H1 (cell line): ENCODE results near the gene EPHA6. TPM values are rescaled to one million over a fixed set of nuclear protein-coding genes. Genes with fewer than 3 reads are reported as not detected.

Experiments used
- CTCF ChIA-PET: fragments of 300-600 bp; sonication (Branson Sonifier 250); formaldehyde crosslinking; loops from one replicate; lab custom pipeline; 2021; ENCODE audit not compliant: partially characterized antibody; lab: Charles Lee
- POLR2A ChIA-PET: fragments of 300-600 bp; sonication (Branson Sonifier 250); formaldehyde crosslinking; loops from one replicate; lab custom pipeline; 2021; ENCODE audit warnings: inconsistent platforms; ENCODE audit not compliant: partially characterized antibody; lab: Charles Lee
- DNase-seq, 2 experiments: peaks; one replicate each; pipeline versions ENCODE4 v3.0.0 to v3.0.0-alpha.2; 2010 to 2022; ENCODE audit warnings: low spot score in 2 of 2, low read depth in 1 of 2, mixed read lengths in 1 of 2
- FAIRE-seq: peaks from 2 replicates; lab custom pipeline; 2011; peaks lifted over from hg19 to GRCh38; lab: Jason Lieb, UNC
- H2AFZ ChIP-seq: 2 replicates; pipeline ENCODE4 v1.8.1; 2012; ENCODE audit warnings: low read length, inconsistent platforms
- H2AK5ac ChIP-seq: 2 replicates; pipeline ENCODE4 v1.6.1; 2013; ENCODE audit warnings: low read depth, low read length
- H2BK120ac ChIP-seq: replicated peaks from 2 replicates; pipeline ENCODE3; 2013; ENCODE audit warnings: low read depth, low read length, inconsistent platforms
- H2BK12ac ChIP-seq: 2 replicates; pipeline ENCODE4 v1.6.1; 2013; ENCODE audit warnings: low read depth, low read length
- H2BK15ac ChIP-seq: 2 replicates; pipeline ENCODE4 v1.6.1; 2013; ENCODE audit warnings: low read length
- H2BK20ac ChIP-seq: 2 replicates; pipeline ENCODE4 v1.6.1; 2013; ENCODE audit warnings: low read length
- H2BK5ac ChIP-seq: 2 replicates; pipeline ENCODE4 v1.6.1; 2013; ENCODE audit warnings: low read depth, low read length
- H3K14ac ChIP-seq: 2 replicates; pipeline ENCODE4 v1.6.1; 2013; ENCODE audit warnings: inconsistent platforms; ENCODE audit not compliant: insufficient read length
- H3K18ac ChIP-seq: 2 replicates; pipeline ENCODE4 v1.6.1; 2013; ENCODE audit warnings: low read length; ENCODE audit errors: extremely low read depth
- H3K23ac ChIP-seq: 2 replicates; pipeline ENCODE4 v1.6.1; 2013; ENCODE audit warnings: inconsistent platforms; ENCODE audit not compliant: insufficient read length
- H3K23me2 ChIP-seq: 2 replicates; pipeline ENCODE4 v1.6.1; 2013; ENCODE audit warnings: low read depth, low read length
- H3K27ac ChIP-seq: 2 replicates; pipeline ENCODE4 v1.6.1; 2011; ENCODE audit warnings: low read depth, low read length, inconsistent platforms
- H3K27me3 ChIP-seq, 4 experiments: replicated peaks in 1 of 4; 1 replicate in 1 of 4; 2 replicates in 3 of 4; pipeline versions ENCODE4 v1.6.1 to v1.8.1; 2011 to 2013; ENCODE audit warnings: low read length in 3 of 4, mild to moderate bottlenecking in 3 of 4, inconsistent platforms in 2 of 4, mixed read lengths in 2 of 4, moderate library complexity in 1 of 4; ENCODE audit not compliant: control insufficient read depth in 3 of 4, insufficient read depth in 3 of 4; ENCODE audit errors: extremely low read depth in 1 of 4
- H3K36me3 ChIP-seq, 4 experiments: 2 replicates each; pipeline versions ENCODE4 v1.6.1 to v1.8.1; 2011 to 2013; ENCODE audit warnings: mild to moderate bottlenecking in 4 of 4, low read length in 3 of 4, moderate library complexity in 2 of 4, control low read depth in 1 of 4, inconsistent platforms in 1 of 4; ENCODE audit not compliant: insufficient read depth in 4 of 4, control insufficient read depth in 2 of 4
- H3K4ac ChIP-seq: replicated peaks from 2 replicates; pipeline ENCODE3; 2013; ENCODE audit warnings: low read length, low read depth, mixed read lengths, inconsistent platforms; ENCODE audit not compliant: insufficient read length
- H3K4me1 ChIP-seq, 4 experiments: replicated peaks in 1 of 4; 1 replicate in 1 of 4; 2 replicates in 3 of 4; pipeline versions ENCODE4 v1.6.1 to v1.8.1; 2011 to 2013; ENCODE audit warnings: low read length in 3 of 4, inconsistent platforms in 2 of 4, mixed read lengths in 1 of 4; ENCODE audit not compliant: insufficient read depth in 4 of 4, control insufficient read depth in 3 of 4
- H3K4me2 ChIP-seq, 2 experiments: 2 replicates each; pipeline versions ENCODE4 v1.6.1 to v1.8.1; 2011 to 2013; ENCODE audit warnings: low read depth in 2 of 2, low read length in 2 of 2, control low read depth in 1 of 2, inconsistent platforms in 1 of 2, mild to moderate bottlenecking in 1 of 2; ENCODE audit not compliant: insufficient read depth in 1 of 2
- H3K4me3 ChIP-seq, 4 experiments: fragments of 200-600, 300-600 bp in 1 of 4; sonication (generic), shearing (Covaris generic), sonication (Bioruptor Twin) in 1 of 4; 2 replicates each; pipeline versions ENCODE4 v1.5.1 to v1.8.1; 2011 to 2016; ENCODE audit warnings: low read length in 4 of 4, low read depth in 3 of 4, control low read depth in 2 of 4, inconsistent platforms in 2 of 4, mild to moderate bottlenecking in 2 of 4, mixed read lengths in 1 of 4, moderate library complexity in 1 of 4; ENCODE audit not compliant: insufficient read depth in 2 of 4; ENCODE audit errors: extremely low read depth in 1 of 4
- H3K56ac ChIP-seq: replicated peaks from 2 replicates; pipeline ENCODE3; 2013; ENCODE audit warnings: low read depth, mild to moderate bottlenecking, mixed read lengths, low read length, inconsistent platforms; ENCODE audit not compliant: insufficient read length
- H3K79me1 ChIP-seq: 2 replicates; pipeline ENCODE4 v1.6.1; 2013; ENCODE audit warnings: low read depth, low read length, control low read depth
- H3K79me2 ChIP-seq, 2 experiments: 2 replicates each; pipeline versions ENCODE4 v1.6.1 to v1.8.1; 2012 to 2013; ENCODE audit warnings: low read length in 2 of 2, mild to moderate bottlenecking in 2 of 2, inconsistent platforms in 1 of 2; ENCODE audit not compliant: insufficient read depth in 2 of 2, control insufficient read depth in 1 of 2
- H3K9ac ChIP-seq, 4 experiments: replicated peaks in 1 of 4; 1 replicate in 1 of 4; 2 replicates in 3 of 4; pipeline versions ENCODE4 v1.6.1 to v1.8.1; 2011 to 2013; ENCODE audit warnings: low read depth in 3 of 4, low read length in 3 of 4, control low read depth in 2 of 4, mild to moderate bottlenecking in 2 of 4, moderate library complexity in 2 of 4, inconsistent platforms in 1 of 4; ENCODE audit errors: extremely low read depth in 1 of 4
- H3K9me3 ChIP-seq, 2 experiments: 2 replicates each; pipeline versions ENCODE4 v1.6.1 to v1.8.1; 2012 to 2013; ENCODE audit warnings: mild to moderate bottlenecking in 2 of 2, moderate library complexity in 2 of 2, control low read depth in 1 of 2, inconsistent platforms in 1 of 2, low read depth in 1 of 2, low read length in 1 of 2, mixed read lengths in 1 of 2; ENCODE audit not compliant: insufficient read depth in 2 of 2
- H4K20me1 ChIP-seq, 2 experiments: replicated peaks in 1 of 2; 2 replicates each; pipeline versions ENCODE3 to v1.8.1; 2011 to 2013; ENCODE audit warnings: inconsistent platforms in 2 of 2, low read length in 2 of 2, mild to moderate bottlenecking in 1 of 2; ENCODE audit not compliant: insufficient read depth in 2 of 2, control insufficient read depth in 1 of 2
- H4K5ac ChIP-seq: 2 replicates; pipeline ENCODE4 v1.6.1; 2013; ENCODE audit warnings: low read length, low read depth, mixed read lengths, inconsistent platforms; ENCODE audit not compliant: insufficient read length
- H4K8ac ChIP-seq: 2 replicates; pipeline ENCODE4 v1.8.0; 2013; ENCODE audit warnings: mild to moderate bottlenecking, moderate library complexity, low read length, inconsistent platforms; ENCODE audit not compliant: insufficient read depth; ENCODE audit errors: extremely low read depth
- H4K91ac ChIP-seq: replicated peaks from 2 replicates; pipeline ENCODE3; 2013; ENCODE audit warnings: low read length, mixed read lengths, inconsistent platforms; ENCODE audit not compliant: insufficient read length
- CHD7 ChIP-seq: fragments of 300-600 bp; sonication (generic); IDR thresholded peaks from 2 replicates; pipeline ENCODE4 v1.7.1; 2012; ENCODE audit warnings: low read length, moderate library complexity, mild to moderate bottlenecking, inconsistent platforms; ENCODE audit not compliant: insufficient replicate concordance
- WGBS, 2 experiments: shearing (Covaris generic) in 1 of 2; methylation state at CpG; one replicate each; pipeline versions ENCODE4 v1.1.6 to v1.1.7; 2013 to 2015; ENCODE audit warnings: low lambda C conversion rate in 2 of 2, mixed read lengths in 2 of 2, inconsistent platforms in 1 of 2, low coverage in 1 of 2, missing lambda C conversion rate in 1 of 2; ENCODE audit not compliant: insufficient replicate concordance in 2 of 2, insufficient coverage in 1 of 2, insufficient read length in 1 of 2; ENCODE audit errors: extremely low coverage in 1 of 2, missing lambda C conversion rate in 1 of 2; 5-methylcytosine and 5-hydroxymethylcytosine counted together
- polyA plus RNA-seq, 7 experiments: library from polyadenylated mRNA; depleted of rRNA in 3 of 7; stranded (reverse) in 5 of 7; unstranded in 2 of 7; fragments of >200 nt in 5 of 7; fragments of 200-250 nt in 2 of 7; gene quantifications; 1 replicate in 5 of 7; 2 replicates in 1 of 7; 4 replicates in 1 of 7; pipeline versions ENCODE4 v1.2.1 to v1.2.3, GENCODE V29; 2011 to 2013; ENCODE audit warnings: missing spikeins in 2 of 7, mixed read lengths in 2 of 7
- total RNA-seq: library from RNA; stranded (reverse); fragmentation: NEBNext Ultra II Directional; extraction: Animal tissue kit (Norgen Biotek cat#: 25700); gene quantifications from 2 replicates; pipeline ENCODE4 v1.2.1, GENCODE V29; 2021

The EPHA6 gene
- total and polyA plus RNA-seq, 2 of the 8 experiments (the other 6 are each of a cell fraction or from before 2014, with no cell fraction given): 0.83 to 3.2 TPM

GRCh38 chr3:96915445-96915844 is 101.1 kb downstream of the EPHA6 start:
- FAIRE-seq: no peak
- TF ChIP-seq CHD7: no peak

More at GRCh38 chr3:96915445-96915844, 101.1 kb downstream of the EPHA6 start:
- H2BK20ac ChIP-seq: no peak overlapping the region
- no peaks in the 10 kb centered on the region for H3K27me3 ChIP-seq
- H3K4ac ChIP-seq: no peak overlapping the region
- no peak overlapping the region for H4K8ac ChIP-seq
- no peaks in the 10 kb centered on the region for H3K79me2 ChIP-seq
- H2BK120ac ChIP-seq: no peak overlapping the region
- H3K4me1 ChIP-seq: no peaks in the 10 kb centered on the region
- H4K20me1 ChIP-seq: no peaks in the 10 kb centered on the region
- no peak for DNase-seq
- WGBS, 2 experiments: 89% methylated on average over 2 of the region's 2 CpGs; no CpG with 5 or more reads in 1 of the 2 experiments
- H2AK5ac ChIP-seq: no peak overlapping the region
- no peak overlapping the region for H3K4me3 ChIP-seq
- H3K9ac ChIP-seq: no peak overlapping the region
- no peak overlapping the region for H4K91ac ChIP-seq
- no peak overlapping the region for H3K27ac ChIP-seq
- no peaks in the 10 kb centered on the region; the same call in 1 of the 2 replicates for H3K23me2 ChIP-seq
- no peak overlapping the region for H4K5ac ChIP-seq
- H3K18ac ChIP-seq: no peak overlapping the region
- ChIA-PET POLR2A (no interaction called here), CTCF (no interaction called here)
- no peak overlapping the region for H2BK12ac ChIP-seq
- no peak overlapping the region for H2AFZ ChIP-seq
- H3K14ac ChIP-seq: no peak overlapping the region
- H2BK5ac ChIP-seq: no peak overlapping the region
- no peaks in the 10 kb centered on the region for H3K79me1 ChIP-seq
- no peak overlapping the region for H3K23ac ChIP-seq
- no peak overlapping the region for H2BK15ac ChIP-seq
- no peaks in the 10 kb centered on the region for H3K9me3 ChIP-seq
- no peak overlapping the region for H3K4me2 ChIP-seq
- H3K56ac ChIP-seq: no peak overlapping the region
- H3K36me3 ChIP-seq: no peaks in the 10 kb centered on the region
